ENCODE measurements around the gene SELL.
A peak's percentile ranks its signal among the peaks of the same experiment; 100 is the strongest.
"Not testable (repeated sequence)": the region's sequence is repeated elsewhere in the genome, so short reads cannot be mapped to it uniquely, and the experiment has no call there.

SELL gene

GRCh38 chr1:169711469-169712308, at the start of gene SELL:
SELL (minus strand) TSS chr1:169711620; CDS start chr1:169711498, 122 bp downstream.
- peak; percentile 45 to 52 for DNase-seq (ENCODE audit: extremely low read depth in 1 of 2, low read depth in 1 of 2)

GRCh38 chr1:169759038-169759437, 47.6 kb upstream of the SELL start:
- no peak for DNase-seq (ENCODE audit: extremely low read depth in 1 of 2, low read depth in 1 of 2)

- no peak for DNase-seq (ENCODE audit: extremely low read depth in 1 of 2, low read depth in 1 of 2)
Measured at GRCh38 chr1:169753549-169753948, 42.1 kb upstream of the SELL start.

DNA sequence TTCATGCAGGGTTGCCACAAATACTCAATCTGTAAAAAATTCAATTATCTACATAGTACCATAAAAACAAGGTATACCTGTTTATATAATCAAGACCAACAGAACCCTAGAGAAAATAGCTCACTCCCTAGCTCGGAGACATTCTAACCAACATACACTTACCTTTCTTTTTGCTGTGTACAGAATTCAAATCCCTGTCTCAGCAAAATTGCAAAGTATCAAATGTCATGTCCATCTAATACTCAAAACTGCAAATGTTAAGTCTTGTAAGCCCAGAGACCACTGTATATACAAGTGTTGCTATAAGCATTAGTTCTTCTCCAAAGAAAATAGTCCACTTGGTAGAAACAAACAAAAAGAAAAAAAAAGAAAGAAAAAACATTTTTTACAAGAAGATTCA, 38.6 kb upstream of the SELL start:
- no peak for DNase-seq (ENCODE audit: extremely low read depth in 1 of 2, low read depth in 1 of 2)

DNA sequence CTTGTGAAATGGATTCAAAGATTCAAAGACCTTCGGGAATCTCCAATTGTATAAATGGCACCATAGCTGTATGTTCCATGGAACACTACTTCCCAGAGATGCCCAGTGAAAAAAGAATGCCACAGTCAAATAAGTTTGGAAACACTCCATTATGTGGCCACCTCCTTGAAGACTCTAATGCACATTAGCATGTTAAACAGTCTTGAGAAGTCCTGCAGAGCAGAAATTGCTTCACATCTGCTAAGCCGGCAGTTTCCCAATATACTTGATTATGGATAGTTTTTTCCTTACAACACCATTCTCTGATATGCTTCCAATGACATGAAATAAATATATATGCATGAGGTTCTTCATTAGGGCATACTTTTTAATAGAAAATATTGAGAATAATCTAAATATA, 35.1 kb upstream of the SELL start:
- no peak for DNase-seq (ENCODE audit: extremely low read depth in 1 of 2, low read depth in 1 of 2)

- no peak for DNase-seq (ENCODE audit: extremely low read depth in 1 of 2, low read depth in 1 of 2)
Measured at GRCh38 chr1:169745015-169745861, 33.8 kb upstream of the SELL start.

DNA sequence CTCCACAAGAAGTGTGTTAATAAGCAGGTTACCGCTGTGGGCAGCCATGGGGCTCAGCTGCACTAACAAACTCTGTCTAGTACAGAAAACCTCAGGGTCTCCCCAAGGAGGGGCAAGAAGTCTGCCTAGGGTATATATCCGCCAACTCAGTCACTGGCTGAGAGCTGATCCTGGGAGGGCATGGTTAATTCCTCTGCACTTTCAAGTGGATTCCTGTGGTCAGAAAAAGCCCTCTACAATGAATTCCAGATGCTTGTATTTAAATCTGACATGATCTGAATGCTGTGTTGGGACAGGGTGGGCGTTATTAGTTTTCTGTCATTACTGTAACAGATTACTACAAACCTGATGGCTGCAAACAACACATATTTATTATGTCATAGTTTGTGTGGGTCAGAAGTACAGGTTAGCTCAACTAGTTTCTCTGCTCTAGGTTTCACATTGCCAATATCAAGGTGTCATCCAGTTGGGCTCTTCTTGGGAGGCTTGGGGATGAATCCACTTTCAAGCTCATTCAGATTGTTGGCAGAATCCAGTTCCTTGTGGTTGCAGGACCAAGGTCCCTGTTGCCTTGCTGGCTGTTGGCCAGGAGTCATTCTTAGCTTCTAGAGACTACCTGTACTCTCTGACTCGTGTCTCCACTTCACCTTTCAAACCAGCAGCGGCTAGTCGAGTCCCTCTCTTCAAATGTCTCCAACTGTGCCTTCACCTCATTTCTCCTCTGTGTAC, 30.4 kb upstream of the SELL start:
- DNase-seq (ENCODE audit: extremely low read depth in 1 of 2, low read depth in 1 of 2): no peak

DNA sequence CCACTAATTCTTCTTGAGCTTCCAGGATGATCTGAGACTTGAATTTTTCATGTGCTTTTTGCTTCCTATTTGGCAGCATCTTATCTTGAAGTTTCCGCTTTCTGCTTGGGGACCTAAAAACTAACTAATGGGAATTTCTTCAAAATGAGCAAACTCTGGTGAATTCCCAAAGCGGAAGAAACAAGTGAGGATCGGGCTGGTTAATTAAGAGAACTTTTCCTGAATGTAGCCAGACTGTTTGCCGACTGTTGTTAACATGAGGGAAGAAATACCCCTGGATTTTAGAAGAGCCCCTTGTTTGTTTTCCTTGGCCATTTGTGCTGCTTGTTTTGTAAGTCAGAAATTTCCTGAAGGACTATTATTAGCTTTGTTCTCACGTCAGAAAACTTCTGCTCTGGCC, 28.6 kb upstream of the SELL start:
- no peak for DNase-seq (ENCODE audit: extremely low read depth in 1 of 2, low read depth in 1 of 2)

DNA sequence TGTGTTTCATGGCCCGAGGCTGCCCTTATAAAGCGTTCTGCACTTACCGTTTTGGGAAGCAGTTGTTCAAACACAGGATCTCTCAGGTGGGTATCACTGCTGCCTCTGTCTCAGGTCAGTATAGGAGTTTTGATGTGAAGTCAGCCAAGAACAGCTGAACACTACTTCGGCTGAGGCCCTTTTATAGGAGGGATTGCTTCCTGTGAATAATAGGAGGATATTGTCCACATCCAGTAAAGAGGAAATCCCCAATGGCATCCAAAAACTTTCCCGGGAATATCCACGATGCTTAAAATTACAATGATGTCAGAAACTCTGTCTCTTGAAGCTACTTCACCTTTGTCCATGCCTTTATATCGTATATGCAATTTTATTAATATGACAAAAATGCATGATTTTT, 22.5 kb upstream of the SELL start, which contains the start of gene SELE:
TSS of gene SELE (minus strand) at position 156 of the 400 bp plus-strand sequence. CDS start 467 bp downstream, outside the sequence.
- no peak for DNase-seq (ENCODE audit: extremely low read depth in 1 of 2, low read depth in 1 of 2)

DNA sequence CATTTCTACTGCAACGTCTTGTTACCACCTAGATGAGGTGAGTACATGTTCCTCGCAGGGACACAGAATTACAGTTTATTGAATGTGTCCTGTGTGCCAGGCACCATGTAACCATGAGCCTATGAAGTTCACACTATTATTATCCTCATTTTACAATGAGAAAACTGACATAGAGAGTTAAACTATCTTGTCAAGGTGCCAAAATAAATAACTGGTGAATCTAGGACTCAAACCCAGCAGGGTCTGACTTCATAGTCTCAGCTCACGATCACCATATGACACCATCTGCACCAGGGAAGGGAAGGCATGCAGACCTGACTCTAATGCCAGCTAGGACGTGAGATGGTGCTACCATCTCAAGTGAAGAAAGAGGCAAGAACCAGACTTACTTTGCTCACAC, 20.0 kb upstream of the SELL start:
- DNase-seq (ENCODE audit: extremely low read depth in 1 of 2, low read depth in 1 of 2): no peak

DNA sequence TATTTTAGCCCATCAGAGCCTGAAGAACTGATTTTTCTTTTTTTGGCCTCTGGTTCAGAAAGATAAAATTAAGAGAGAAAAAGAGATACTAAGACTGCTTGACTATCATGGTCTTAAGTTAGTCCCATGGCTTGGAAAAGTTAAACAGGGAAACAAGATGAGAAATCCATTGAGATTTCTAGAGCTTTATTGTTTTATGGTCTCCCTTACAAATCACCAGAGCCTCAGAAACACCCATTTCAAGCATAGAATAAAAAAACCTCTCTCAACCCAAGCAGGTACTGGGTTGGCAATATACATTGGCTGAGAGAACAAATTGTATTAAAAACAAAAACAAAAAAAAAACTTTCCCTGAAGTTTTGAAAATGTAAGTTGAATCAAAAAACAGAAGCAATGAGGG, 18.6 kb upstream of the SELL start:
- DNase-seq (ENCODE audit: extremely low read depth in 1 of 2, low read depth in 1 of 2): no peak

- no peak for DNase-seq (ENCODE audit: extremely low read depth in 1 of 2, low read depth in 1 of 2)
Measured at GRCh38 chr1:169727307-169727706, 15.9 kb upstream of the SELL start.

- no peak for DNase-seq (ENCODE audit: extremely low read depth in 1 of 2, low read depth in 1 of 2)
Measured at GRCh38 chr1:169726851-169727250, 15.4 kb upstream of the SELL start.

- no peak for DNase-seq (ENCODE audit: extremely low read depth in 1 of 2, low read depth in 1 of 2)
Measured at GRCh38 chr1:169725930-169726329, 14.5 kb upstream of the SELL start.

DNA sequence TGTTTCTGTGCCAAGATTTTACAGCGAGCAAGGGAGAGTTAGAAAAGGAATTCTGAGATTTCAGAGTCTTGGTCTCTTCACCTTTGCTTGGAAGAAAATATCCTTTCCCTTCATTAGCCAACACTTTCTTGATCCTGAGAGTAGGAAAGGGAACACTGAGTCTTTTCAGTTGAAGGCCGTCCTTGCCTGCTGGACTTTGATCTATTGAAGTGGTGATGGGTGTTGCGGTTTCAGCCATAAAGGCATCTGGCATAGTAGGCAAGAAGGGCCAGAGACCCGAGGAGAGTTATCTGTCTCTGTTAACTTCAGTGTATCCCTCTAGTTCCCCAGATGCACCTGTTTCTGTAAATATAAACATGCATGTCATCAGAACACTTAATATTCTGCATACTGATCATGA, 12.7 kb upstream of the SELL start:
- no peak for DNase-seq (ENCODE audit: extremely low read depth in 1 of 2, low read depth in 1 of 2)

GRCh38 chr1:169723763-169724162, 12.3 kb upstream of the SELL start:
- no peak for DNase-seq (ENCODE audit: extremely low read depth in 1 of 2, low read depth in 1 of 2)

- DNase-seq (ENCODE audit: extremely low read depth in 1 of 2, low read depth in 1 of 2): no peak
Measured at GRCh38 chr1:169722779-169723178, 11.4 kb upstream of the SELL start.

- DNase-seq (ENCODE audit: extremely low read depth in 1 of 2, low read depth in 1 of 2): not testable (repeated sequence)
Measured at GRCh38 chr1:169715100-169715499, 3.7 kb upstream of the SELL start.

DNA sequence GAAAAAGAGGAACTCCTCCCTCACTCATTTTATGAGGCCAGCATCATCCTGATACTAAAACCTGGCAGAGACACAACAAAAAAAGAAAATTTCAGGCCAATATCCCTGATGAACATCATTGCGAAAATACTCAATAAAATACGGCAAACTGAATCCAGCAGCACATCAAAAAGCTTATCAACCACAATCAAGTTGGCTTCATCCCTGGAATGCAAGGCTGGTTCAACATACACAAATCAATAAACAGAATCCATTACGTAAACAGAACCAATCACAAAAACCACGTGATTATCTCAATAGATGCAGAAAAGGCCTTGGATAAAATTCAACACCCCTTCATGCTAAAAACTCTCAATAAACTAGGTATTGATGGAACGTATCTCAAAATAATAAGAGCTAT, 1.7 kb upstream of the SELL start:
- DNase-seq (ENCODE audit: extremely low read depth in 1 of 2, low read depth in 1 of 2): not testable (repeated sequence)

- DNase-seq (ENCODE audit: extremely low read depth in 1 of 2, low read depth in 1 of 2): no peak
Measured at GRCh38 chr1:169712309-169712631, 850 bp upstream of the SELL start.

DNA sequence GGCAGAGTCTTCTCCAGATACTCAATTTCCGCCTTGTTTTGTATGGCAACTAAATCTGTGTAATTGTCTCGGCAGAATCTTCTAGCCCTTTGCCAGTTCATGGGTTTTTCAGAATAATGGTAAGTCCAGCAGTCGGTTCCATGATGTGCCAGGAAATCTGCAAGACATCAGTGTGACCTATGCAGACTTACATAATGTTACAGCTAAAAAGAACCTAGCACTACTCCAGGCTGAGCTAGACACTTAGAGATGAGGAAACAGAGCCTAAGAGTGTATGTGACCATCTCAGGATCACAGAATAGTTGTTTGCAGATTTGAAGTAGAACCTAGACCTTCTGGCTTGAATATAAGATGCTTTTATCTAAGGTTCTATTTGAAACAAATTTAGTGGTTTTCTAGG, 2.8 kb downstream of the SELL start:
- DNase-seq (ENCODE audit: extremely low read depth in 1 of 2, low read depth in 1 of 2): no peak
